SU-DHL-6 (cell line): ENCODE data around the gene EIF2AK3.

Experiments used
- H2AFZ ChIP-seq: fragments of 200-600 bp; sonication (generic); 2 replicates; pipeline ENCODE4 v1.6.1; 2014; ENCODE audit warnings: low read depth, mild to moderate bottlenecking, moderate library complexity, mixed read lengths, antibody characterized with exemption, low read length; ENCODE audit not compliant: severe bottlenecking
- H3F3A ChIP-seq: fragments of 200-600 bp; shearing (Covaris generic); 2 replicates; pipeline ENCODE4 v1.6.0; 2016; ENCODE audit warnings: antibody characterized with exemption, mild to moderate bottlenecking; ENCODE audit not compliant: insufficient read depth
- H3K27ac ChIP-seq: fragments of 200-600 bp; sonication (generic); 2 replicates; pipeline ENCODE4 v1.5.1; 2016; ENCODE audit warnings: low read depth, mild to moderate bottlenecking, low read length, moderate library complexity, mixed read lengths
- H3K27me3 ChIP-seq: fragments of 200-600 bp; sonication (generic), shearing (Covaris generic); 2 replicates; pipeline ENCODE4 v1.6.0; 2014; ENCODE audit warnings: mild to moderate bottlenecking, low read length
- H3K36me3 ChIP-seq: fragments of 200-600 bp; sonication (generic); 2 replicates; pipeline ENCODE4 v1.6.1; 2014; ENCODE audit warnings: mild to moderate bottlenecking, low read length, mixed read lengths
- H3K4me2 ChIP-seq: fragments of 300-600, 200-600 bp; shearing (Covaris generic), sonication (generic); 2 replicates; pipeline ENCODE4 v1.6.0; 2014; ENCODE audit warnings: low read length, low read depth, mild to moderate bottlenecking; ENCODE audit not compliant: poor library complexity, severe bottlenecking
- H3K4me3 ChIP-seq: fragments of 200-600 bp; sonication (generic); 2 replicates; pipeline ENCODE4 v1.5.1; 2014; ENCODE audit warnings: antibody characterized with exemption, low read length, mild to moderate bottlenecking, mixed read lengths; ENCODE audit not compliant: insufficient read depth, poor library complexity, severe bottlenecking
- H3K79me2 ChIP-seq: fragments of 200-600 bp; sonication (generic); 2 replicates; pipeline ENCODE4 v1.6.1; 2014; ENCODE audit warnings: mild to moderate bottlenecking, low read length, moderate library complexity; ENCODE audit not compliant: insufficient read depth
- H3K9ac ChIP-seq: fragments of 200-600 bp; sonication (generic); 2 replicates; pipeline ENCODE4 v1.7.0; 2014; ENCODE audit warnings: mild to moderate bottlenecking, low read length
- H3K9me2 ChIP-seq: fragments of 200-600 bp; sonication (generic); replicated peaks from 2 replicates; pipeline ENCODE4 v1.6.1; 2014; ENCODE audit warnings: low read length; ENCODE audit not compliant: insufficient read depth
- H3K9me3 ChIP-seq: fragments of 200-600 bp; sonication (generic); 2 replicates; pipeline ENCODE4 v1.6.1; 2014; ENCODE audit warnings: low read length, mixed read lengths; ENCODE audit not compliant: insufficient read depth
- H4K20me1 ChIP-seq: fragments of 200-600 bp; sonication (generic); 2 replicates; pipeline ENCODE4 v1.6.1; 2014; ENCODE audit warnings: low read depth, mild to moderate bottlenecking, antibody characterized with exemption, low read length, moderate library complexity, mixed read lengths
- EZH2phosphoT487 ChIP-seq: fragments of 200-600 bp; sonication (generic), shearing (Covaris generic); conservative IDR thresholded peaks from 2 replicates; pipeline ENCODE4 v1.6.1; 2018; ENCODE audit warnings: mild to moderate bottlenecking, antibody characterized with exemption, low read length, moderate library complexity, mixed read lengths
- TF ChIP-seq, protein P1 (sequence below): fragments of 200-600 bp; sonication (generic); IDR thresholded peaks from one replicate; pipeline ENCODE4 v1.5.1; 2017; ENCODE audit warnings: antibody characterized with exemption, mild to moderate bottlenecking, low read length, moderate library complexity; ENCODE audit not compliant: insufficient read depth, poor library complexity, severe bottlenecking

Gene EIF2AK3

DNA sequence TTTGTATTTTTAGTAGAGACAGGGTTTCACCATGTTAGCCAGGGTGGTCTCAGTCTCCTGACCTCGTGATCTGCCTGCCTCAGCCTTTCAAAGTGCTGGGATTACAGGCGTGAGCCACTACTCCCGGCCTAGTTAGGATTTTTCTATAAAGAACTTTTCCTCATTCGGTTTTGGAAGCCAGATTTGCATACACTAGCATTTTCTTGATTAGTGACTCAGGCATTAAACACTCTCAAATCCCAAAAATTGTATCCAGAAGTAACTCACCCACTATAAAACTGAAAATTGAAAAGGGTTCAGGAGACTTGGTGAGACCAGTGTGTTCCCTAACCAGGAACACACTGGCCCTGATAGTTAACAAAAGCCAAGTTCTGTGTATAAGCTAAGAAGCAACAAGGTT lies 25.2 kb downstream of the EIF2AK3 start:
- Histone ChIP-seq H3K9me2 (no peaks in the 10 kb centered on the region), H3F3A (peaks cover 41% of the 10 kb centered on the region), H3K4me2 (peak overlapping the region; percentile 80)

DNA sequence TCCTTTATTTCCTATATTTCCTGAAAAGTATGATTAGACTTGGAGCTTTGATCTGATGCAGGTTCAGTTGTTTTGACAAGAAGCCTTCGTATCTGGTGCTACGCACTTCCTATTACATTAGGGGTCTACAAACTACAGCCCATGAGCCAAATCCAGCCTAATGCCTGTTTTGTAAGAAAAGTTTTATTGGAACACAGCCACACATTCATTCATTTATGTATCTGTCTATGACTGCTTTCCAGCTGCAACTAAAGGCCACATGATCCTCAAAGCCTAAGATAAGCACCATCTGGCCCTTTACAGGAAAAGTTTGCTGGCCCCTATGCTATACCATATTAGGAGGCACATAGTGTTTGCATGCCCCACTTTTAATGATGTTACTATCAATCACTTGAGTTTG lies 26.0 kb downstream of the EIF2AK3 start:
- Histone ChIP-seq H3K9ac (no peak overlapping the region), H3K9me2 (no peaks in the 10 kb centered on the region), H3K4me2 (peak overlapping the region; percentile 54), H3K27ac (peak overlapping the region; percentile 81), H3K9me3 (no peaks in the 10 kb centered on the region), H4K20me1 (no peaks in the 10 kb centered on the region), H3K36me3 (peaks cover 8% of the 10 kb centered on the region; the same call in 1 of the 2 replicates), H2AFZ (no peak overlapping the region), H3K4me3 (no peak overlapping the region), H3F3A (peaks cover 34% of the 10 kb centered on the region), H3K79me2 (peaks cover 94% of the 10 kb centered on the region), H3K27me3 (no peaks in the 10 kb centered on the region)
- TF ChIP-seq, protein P1, sequence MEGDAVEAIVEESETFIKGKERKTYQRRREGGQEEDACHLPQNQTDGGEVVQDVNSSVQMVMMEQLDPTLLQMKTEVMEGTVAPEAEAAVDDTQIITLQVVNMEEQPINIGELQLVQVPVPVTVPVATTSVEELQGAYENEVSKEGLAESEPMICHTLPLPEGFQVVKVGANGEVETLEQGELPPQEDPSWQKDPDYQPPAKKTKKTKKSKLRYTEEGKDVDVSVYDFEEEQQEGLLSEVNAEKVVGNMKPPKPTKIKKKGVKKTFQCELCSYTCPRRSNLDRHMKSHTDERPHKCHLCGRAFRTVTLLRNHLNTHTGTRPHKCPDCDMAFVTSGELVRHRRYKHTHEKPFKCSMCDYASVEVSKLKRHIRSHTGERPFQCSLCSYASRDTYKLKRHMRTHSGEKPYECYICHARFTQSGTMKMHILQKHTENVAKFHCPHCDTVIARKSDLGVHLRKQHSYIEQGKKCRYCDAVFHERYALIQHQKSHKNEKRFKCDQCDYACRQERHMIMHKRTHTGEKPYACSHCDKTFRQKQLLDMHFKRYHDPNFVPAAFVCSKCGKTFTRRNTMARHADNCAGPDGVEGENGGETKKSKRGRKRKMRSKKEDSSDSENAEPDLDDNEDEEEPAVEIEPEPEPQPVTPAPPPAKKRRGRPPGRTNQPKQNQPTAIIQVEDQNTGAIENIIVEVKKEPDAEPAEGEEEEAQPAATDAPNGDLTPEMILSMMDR = no peak
- TF ChIP-seq EZH2phosphoT487 = no peak

More for the DNA sequence above, 25.2 kb downstream of the EIF2AK3 start:
- H3K9ac ChIP-seq = no peak overlapping the region; the same call in 1 of the 2 replicates
- no peaks in the 10 kb centered on the region for H3K27me3 ChIP-seq
- H4K20me1 ChIP-seq = no peaks in the 10 kb centered on the region
- TF ChIP-seq EZH2phosphoT487 = no peak
- TF ChIP-seq, protein P1 = no peak
- H2AFZ ChIP-seq = no peak overlapping the region
- H3K36me3 ChIP-seq = peaks cover 8% of the 10 kb centered on the region; the same call in 1 of the 2 replicates
- no peaks in the 10 kb centered on the region for H3K9me3 ChIP-seq
- H3K27ac ChIP-seq = peak overlapping the region; percentile 96
- no peak overlapping the region for H3K4me3 ChIP-seq
- H3K79me2 ChIP-seq = peaks cover 87% of the 10 kb centered on the region

DNA sequence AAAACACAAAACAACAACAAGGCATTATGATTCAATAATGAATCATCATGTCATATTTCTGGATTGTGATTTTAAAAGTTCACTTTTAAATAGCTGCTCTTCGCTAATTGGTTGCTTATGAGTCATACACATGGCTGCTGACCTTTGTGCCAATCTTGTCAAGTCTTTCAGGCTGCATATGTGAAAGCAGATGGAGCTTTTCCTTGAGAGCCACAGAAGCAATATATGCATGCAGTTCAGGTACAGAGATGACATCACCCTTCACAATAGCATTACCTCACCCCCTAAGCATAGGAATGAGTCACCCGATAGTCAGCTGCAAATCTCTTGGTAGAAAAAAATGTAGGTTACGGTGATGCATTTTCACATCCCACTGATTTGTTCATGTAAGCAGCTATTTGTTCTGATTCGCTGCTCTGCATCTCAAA lies 27.2 kb downstream of the EIF2AK3 start:
- Histone ChIP-seq H3K4me2 (peak overlapping the region; percentile 54), H3K36me3 (peaks cover 4% of the 10 kb centered on the region; the same call in 1 of the 2 replicates), H3K9ac (no peak overlapping the region), H3F3A (peaks cover 27% of the 10 kb centered on the region), H3K9me2 (no peaks in the 10 kb centered on the region), H3K4me3 (peak overlapping the region; percentile 21), H3K27me3 (no peaks in the 10 kb centered on the region), H3K27ac (peak overlapping the region; percentile 81), H3K9me3 (no peaks in the 10 kb centered on the region), H3K79me2 (peaks cover 93% of the 10 kb centered on the region), H2AFZ (no peak overlapping the region), H4K20me1 (no peaks in the 10 kb centered on the region)
- TF ChIP-seq EZH2phosphoT487 = no peak
- TF ChIP-seq, protein P1 = no peak
